Activated CD4-positive, alpha-beta T cell treated with anti-CD3 and anti-CD28 coated beads, Interleukin-2, amount 10 ng/mL, durations not matched to agents 7 days and 5 days (primary cell): ENCODE measurements around the gene UTS2B. TPM values are rescaled to one million over a fixed set of nuclear protein-coding genes. Genes with fewer than 3 reads are reported as not detected.
"Not testable (repeated sequence)": the region's sequence is repeated elsewhere in the genome, so short reads cannot be mapped to it uniquely, and the experiment has no call there.

Experiments used
- CTCF ChIA-PET: fragments of 350-600 bp; sonication (Branson Sonifier 250); formaldehyde crosslinking; loops from one replicate; lab custom pipeline; 2021; ENCODE audit warnings: antibody characterized with exemption; lab: Charles Lee
- POLR2A ChIA-PET: fragments of 350-600 bp; sonication (Branson Sonifier 250); formaldehyde crosslinking; loops from one replicate; lab custom pipeline; 2021; ENCODE audit warnings: antibody characterized with exemption; lab: Charles Lee
- DNase-seq: peaks from one replicate; pipeline ENCODE4 v3.0.0-alpha.2; 2020
- H3K27ac Mint-ChIP-seq: one replicate; pipeline ENCODE4 v1.8.0; 2021; ENCODE audit warnings: mild to moderate bottlenecking, moderate library complexity, mixed read lengths
- H3K27me3 Mint-ChIP-seq: one replicate; pipeline ENCODE4 v1.8.0; 2021; ENCODE audit warnings: mixed read lengths
- H3K36me3 Mint-ChIP-seq: one replicate; pipeline ENCODE4 v1.8.0; 2021; ENCODE audit warnings: low read depth, mixed read lengths
- H3K4me1 Mint-ChIP-seq: one replicate; pipeline ENCODE4 v1.8.0; 2021; ENCODE audit warnings: mixed read lengths
- H3K4me3 Mint-ChIP-seq: one replicate; pipeline ENCODE4 v1.8.0; 2021; ENCODE audit warnings: mild to moderate bottlenecking, moderate library complexity, mixed read lengths
- H3K9me3 Mint-ChIP-seq: one replicate; pipeline ENCODE4 v1.8.0; 2021; ENCODE audit warnings: mixed read lengths
- total RNA-seq, 2 experiments: library from RNA; stranded (reverse); gene quantifications; one replicate each; pipeline ENCODE4 v1.2.3, GENCODE V29; 2021

UTS2B gene
- total RNA-seq, 2 experiments from 2014 or later, result 0.20 TPM; not detected in 1

DNA sequence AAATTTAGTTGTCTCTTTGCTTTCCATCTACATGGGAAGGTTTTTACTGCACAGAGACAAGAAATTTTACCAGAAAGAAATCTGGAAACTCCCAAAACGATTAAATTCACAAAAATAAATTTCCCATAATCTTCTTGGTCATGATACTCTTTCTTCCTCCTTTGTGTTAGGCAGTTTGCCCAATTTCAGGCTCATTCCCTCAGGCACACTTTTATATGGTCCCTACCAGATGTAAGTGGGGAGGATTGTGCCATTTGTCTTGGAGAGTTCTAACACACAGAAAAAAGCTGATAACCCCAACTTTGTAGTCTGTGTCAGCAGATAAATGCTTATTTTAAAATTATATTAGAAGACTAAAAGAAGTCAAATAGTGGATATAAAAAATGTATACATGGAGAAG, 50.2 kb downstream of the UTS2B start:
- Mint-ChIP-seq H3K27me3 (peaks cover 5% of the 10 kb centered on the region), H3K4me1 (no peaks in the 10 kb centered on the region), H3K27ac (no peak overlapping the region), H3K4me3 (no peak overlapping the region), H3K36me3 (no peaks in the 10 kb centered on the region), H3K9me3 (no peaks in the 10 kb centered on the region)
- ChIA-PET POLR2A (no interaction called here), CTCF (interaction anchor here (0.6 kb wide), 1 partner anchor 32 kb away, joined by 3 read pairs; no protein-coding TSS in a partner anchor)
- DNase-seq, result no peak

DNA sequence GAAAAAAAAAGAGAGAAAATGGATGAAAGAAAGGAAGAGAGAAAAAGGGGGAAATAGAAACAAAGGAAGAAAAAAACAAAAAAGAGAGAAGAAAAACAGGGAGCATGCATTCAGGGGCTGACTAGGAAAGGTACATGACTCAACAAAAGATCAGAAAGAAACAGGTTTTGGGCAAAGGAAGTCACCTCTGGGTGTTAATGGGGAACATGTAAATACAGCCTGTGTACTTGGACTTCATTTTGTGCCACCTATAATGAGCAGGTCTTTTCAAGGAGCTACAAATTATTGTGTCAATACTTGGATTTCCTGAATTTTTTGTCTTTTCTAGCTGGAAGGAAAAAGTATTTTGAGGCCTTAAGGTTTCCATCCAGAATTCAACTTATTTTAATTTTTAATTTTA, 54.6 kb downstream of the UTS2B start:
- DNase-seq, result no peak
- Mint-ChIP-seq H3K9me3 (peaks cover 2% of the 10 kb centered on the region), H3K4me3 (no peak overlapping the region), H3K27ac (no peak overlapping the region), H3K27me3 (peaks cover 5% of the 10 kb centered on the region), H3K4me1 (no peaks in the 10 kb centered on the region), H3K36me3 (no peaks in the 10 kb centered on the region)
- CTCF ChIA-PET, result no interaction called here
- POLR2A ChIA-PET, result no interaction called here

DNA sequence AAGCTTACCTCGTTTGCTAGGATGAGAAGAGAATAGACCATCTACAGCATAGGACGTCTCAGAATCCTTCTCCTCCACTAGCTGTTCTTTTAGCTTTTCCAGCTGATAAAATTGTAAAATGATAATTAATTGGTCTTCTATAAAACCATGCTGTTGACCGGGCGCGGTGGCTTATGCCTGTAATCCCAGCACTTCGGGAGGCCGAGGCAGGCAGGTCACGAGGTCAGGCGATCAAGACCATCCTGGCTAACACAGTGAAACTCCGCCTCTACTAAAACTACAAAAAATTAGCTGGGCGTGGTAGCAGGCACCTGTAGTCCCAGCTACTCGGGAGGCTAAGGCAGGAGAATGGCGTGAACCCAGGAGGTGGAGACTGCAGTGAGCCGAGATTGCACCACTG, 55.1 kb downstream of the UTS2B start:
- H3K27ac Mint-ChIP-seq, CTCF ChIA-PET, POLR2A ChIA-PET, H3K4me1 Mint-ChIP-seq, DNase-seq, H3K36me3 Mint-ChIP-seq, H3K27me3 Mint-ChIP-seq, H3K4me3 Mint-ChIP-seq, H3K9me3 Mint-ChIP-seq: not testable (repeated sequence)

DNA sequence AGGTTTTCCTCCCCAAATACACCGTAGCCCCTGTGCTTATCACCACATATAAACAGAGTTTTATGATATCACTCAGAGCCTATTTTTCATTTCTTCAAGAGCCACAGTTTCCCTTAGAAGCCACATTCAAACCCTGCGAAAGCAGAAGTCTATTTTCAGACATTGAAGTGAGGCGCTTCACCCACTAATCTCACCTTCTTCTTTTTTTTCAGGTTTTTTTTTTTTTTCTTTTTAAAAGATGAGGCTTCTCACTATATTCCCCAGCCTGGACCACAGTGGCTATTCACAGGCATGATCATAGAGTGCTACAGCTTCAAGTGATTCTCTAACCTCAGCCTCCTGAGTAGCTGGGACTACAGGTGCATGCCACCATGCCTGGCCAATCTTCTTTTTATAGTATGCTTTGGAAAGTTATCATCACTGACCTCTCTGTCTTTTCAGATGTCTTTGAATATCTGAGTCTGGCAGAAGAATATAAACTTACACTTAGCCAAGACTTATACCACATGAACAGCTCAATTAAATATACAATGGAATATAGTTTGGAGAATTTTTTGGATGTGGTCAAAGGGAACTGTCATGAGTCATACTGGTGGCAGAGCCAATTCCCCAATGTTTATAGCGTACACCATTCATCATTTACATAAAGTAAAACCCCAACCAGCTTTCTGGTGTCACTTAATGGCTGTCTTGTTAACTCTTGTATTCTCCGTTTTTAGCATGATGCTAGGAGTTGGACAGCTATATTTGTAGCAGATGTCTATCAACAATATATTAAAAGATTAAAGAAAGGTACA, 60.8 kb downstream of the UTS2B start:
- POLR2A ChIA-PET, result no interaction called here
- H3K36me3 Mint-ChIP-seq, result no peaks in the 10 kb centered on the region
- no peak overlapping the region for H3K4me3 Mint-ChIP-seq
- H3K4me1 Mint-ChIP-seq, result no peaks in the 10 kb centered on the region
- no peak for DNase-seq
- no peak overlapping the region for H3K27ac Mint-ChIP-seq
- H3K9me3 Mint-ChIP-seq, result peaks cover 2% of the 10 kb centered on the region
- CTCF ChIA-PET, result no interaction called here
- no peaks in the 10 kb centered on the region for H3K27me3 Mint-ChIP-seq

DNA sequence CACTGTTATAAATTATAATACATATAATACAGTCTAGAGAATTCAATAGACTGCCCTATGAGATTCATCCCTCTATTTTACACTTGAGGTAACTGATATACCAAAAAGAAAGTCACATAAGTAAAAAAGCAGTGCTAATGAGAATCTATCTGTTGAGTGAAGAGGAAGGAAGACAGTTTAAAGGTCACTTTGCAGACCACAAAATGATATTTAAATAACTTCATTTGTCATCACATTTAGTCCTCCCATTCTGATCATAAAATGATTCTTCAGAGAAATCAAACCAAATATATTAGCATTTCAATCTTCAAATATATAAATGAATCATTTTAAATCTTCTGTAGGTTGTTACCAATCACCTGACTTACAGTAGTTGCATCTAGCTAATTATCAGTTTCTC, 61.6 kb downstream of the UTS2B start:
- Mint-ChIP-seq H3K4me3 (no peak overlapping the region), H3K27ac (no peak overlapping the region), H3K27me3 (no peaks in the 10 kb centered on the region), H3K36me3 (no peaks in the 10 kb centered on the region), H3K9me3 (peaks cover 2% of the 10 kb centered on the region), H3K4me1 (no peaks in the 10 kb centered on the region)
- ChIA-PET CTCF (no interaction called here), POLR2A (no interaction called here)
- no peak for DNase-seq

DNA sequence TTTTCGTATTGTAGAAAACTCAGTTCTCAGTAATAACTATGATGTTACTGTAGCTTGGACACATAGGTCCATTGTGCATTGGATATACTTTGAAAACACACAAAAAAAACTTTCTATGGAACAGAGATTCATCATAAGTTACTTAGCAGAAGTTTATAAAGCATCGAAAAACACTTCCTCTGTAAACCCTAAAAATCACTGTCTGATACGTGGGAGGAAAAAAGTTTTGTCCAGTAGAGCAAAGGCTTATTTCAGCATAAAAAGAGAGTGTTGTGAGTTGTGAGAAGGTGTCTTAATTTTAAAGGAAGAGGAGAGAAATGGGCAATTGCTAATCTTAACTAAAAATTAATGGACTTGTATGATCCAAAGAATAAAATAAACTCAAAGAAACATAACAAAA, 66.5 kb downstream of the UTS2B start:
- Mint-ChIP-seq H3K27ac (no peak overlapping the region), H3K9me3 (no peaks in the 10 kb centered on the region), H3K27me3 (peaks cover 2% of the 10 kb centered on the region), H3K36me3 (no peaks in the 10 kb centered on the region), H3K4me1 (no peaks in the 10 kb centered on the region), H3K4me3 (no peak overlapping the region)
- ChIA-PET POLR2A (no interaction called here), CTCF (no interaction called here)
- no peak for DNase-seq

DNA sequence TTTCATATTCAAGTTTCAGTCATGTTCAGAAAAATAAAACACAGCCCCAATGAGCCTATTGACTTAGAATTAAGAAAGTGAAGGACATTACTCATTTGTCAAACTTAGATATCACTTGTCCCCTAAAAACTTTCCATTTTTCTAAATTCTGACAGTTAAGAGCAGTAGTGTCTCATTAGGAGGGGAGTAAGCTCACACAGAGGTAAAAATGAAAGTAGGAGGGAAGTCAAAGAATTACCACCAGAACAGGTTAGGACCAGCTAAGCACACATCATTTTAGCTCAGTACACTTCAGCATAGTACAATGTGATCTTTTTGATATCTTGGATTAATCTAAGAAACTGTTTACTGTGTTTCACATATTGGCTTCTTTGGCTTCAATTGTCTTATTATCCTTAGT, 67.0 kb downstream of the UTS2B start:
- ChIA-PET POLR2A (no interaction called here), CTCF (no interaction called here)
- Mint-ChIP-seq H3K9me3 (no peaks in the 10 kb centered on the region), H3K27ac (no peak overlapping the region), H3K4me3 (no peak overlapping the region), H3K4me1 (no peaks in the 10 kb centered on the region), H3K36me3 (no peaks in the 10 kb centered on the region), H3K27me3 (peaks cover 2% of the 10 kb centered on the region)
- DNase-seq, result no peak

DNA sequence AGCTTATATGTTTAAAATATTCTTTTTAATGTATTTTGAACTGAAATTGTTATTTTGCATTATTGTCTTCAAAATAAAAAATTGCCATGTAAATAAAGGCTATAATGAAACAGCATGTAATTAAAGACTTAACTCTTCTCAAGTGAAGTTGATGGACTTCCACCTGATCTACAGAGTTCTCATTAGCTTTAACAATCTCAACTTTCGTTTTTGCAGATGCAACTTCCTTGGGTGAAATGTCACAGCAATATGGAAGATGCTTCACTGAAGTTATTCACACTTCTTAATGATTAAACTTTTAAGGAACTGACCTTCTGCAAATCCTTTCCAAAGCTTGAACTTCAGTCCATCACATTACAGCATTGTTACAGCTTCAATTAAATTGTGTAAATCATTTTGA, 67.7 kb downstream of the UTS2B start:
- Mint-ChIP-seq H3K36me3 (no peaks in the 10 kb centered on the region), H3K4me1 (no peaks in the 10 kb centered on the region), H3K9me3 (no peaks in the 10 kb centered on the region), H3K27ac (no peak overlapping the region), H3K27me3 (peaks cover 2% of the 10 kb centered on the region), H3K4me3 (no peak overlapping the region)
- ChIA-PET POLR2A (no interaction called here), CTCF (no interaction called here)
- DNase-seq, result no peak

DNA sequence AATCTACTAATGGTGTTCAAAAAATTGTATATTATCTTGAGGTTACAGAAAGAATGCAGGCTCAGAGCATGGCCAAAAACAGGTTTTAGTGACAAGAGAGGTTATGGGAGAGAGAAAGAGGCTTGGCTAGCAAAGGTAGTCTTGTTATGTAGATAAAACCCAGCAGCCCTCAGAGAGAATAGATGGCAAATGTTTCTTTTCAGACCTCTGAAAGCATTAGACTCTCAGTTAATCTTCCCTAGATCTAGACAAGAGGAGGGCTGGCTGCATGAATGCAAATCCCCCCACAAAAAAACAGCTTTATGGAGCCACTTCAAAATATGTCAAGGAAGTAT, 69.1 kb downstream of the UTS2B start:
- Mint-ChIP-seq H3K9me3 (no peaks in the 10 kb centered on the region), H3K4me1 (no peaks in the 10 kb centered on the region), H3K27me3 (peaks cover 2% of the 10 kb centered on the region), H3K4me3 (no peak overlapping the region), H3K36me3 (no peaks in the 10 kb centered on the region), H3K27ac (no peak overlapping the region)
- POLR2A ChIA-PET, result no interaction called here
- CTCF ChIA-PET, result no interaction called here
- no peak for DNase-seq

DNA sequence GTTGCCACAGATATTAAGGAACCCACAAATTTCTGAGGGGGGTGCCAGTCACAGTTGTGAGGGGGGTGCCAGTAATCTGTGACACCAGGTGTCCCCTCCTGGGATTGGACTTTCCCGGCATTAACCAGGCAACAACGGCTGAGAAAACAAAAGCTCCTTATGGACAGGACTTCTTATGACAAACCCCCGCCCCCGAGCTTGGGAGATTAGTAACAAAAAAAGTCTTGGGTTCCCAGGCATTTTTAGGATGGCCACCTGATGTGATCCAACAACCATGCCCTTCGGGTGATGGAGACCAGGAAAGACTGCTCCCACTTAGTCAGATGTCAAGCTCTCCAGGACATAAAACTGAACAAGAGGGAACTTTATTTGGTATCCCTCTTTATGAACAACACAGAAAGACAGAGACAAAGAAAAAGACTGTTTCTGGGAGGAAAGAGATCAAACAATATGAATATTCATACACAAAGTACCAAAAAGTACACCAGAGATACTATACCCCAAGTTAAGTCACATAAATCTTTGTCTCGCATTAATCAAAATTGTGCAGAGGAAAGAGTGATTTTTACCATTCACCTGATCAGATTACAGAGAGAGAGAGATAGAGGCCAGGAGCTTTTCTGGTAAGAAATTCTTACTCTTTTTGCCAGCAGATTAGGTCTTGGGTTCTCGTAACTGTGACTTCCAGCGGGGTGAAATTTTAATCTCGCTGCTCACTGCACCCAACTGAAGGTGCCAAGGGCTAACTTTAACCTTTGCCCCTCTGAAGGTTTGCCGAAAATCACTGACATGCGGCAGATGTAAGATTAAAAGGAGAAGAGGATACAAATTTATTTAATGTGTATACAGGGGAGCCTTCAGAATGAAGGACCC, 69.7 kb downstream of the UTS2B start:
- Mint-ChIP-seq H3K4me3 (no peak overlapping the region), H3K27me3 (peaks cover 2% of the 10 kb centered on the region), H3K9me3 (no peaks in the 10 kb centered on the region), H3K4me1 (no peaks in the 10 kb centered on the region), H3K36me3 (no peaks in the 10 kb centered on the region), H3K27ac (no peak overlapping the region)
- CTCF ChIA-PET, result no interaction called here
- DNase-seq, result no peak
- POLR2A ChIA-PET, result no interaction called here

DNA sequence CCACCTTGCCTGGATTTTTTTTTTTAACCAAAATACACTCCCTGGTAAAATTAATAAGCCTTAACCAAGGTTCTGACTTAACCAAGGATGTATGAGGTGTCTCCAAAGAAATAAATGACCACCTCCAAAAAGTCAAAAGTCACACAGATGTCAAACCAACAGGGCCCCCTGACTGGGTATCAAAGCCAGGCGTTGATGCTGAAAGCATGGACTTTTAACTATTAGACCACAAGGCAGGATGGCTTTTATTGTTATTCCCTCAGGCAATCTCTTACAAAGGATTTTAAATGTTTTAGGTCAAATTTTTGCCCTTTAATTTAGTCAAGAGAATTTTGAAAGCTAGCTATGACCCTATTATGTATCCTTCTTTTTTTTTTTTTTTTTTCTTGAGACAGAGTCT, 70.8 kb downstream of the UTS2B start:
- H3K4me1 Mint-ChIP-seq, result no peaks in the 10 kb centered on the region

DNA sequence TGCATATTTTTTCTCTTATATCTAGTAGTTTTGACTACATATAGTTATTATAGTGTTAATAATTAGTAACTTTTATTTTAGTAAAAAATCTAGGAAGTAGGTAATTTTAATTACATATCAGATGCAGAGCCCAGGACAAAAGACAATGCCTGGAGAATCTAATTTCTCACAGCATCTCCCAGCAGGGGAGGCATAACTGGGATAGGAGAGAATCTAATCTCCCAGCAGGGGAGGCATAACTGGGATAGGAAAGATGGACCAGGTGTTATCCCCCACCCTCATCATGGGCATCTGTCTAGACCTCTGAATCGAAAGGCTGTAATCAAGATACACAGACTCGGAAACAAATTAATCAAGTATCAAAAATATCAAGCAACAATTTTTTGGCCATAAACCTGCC, 73.0 kb downstream of the UTS2B start:
- no peaks in the 10 kb centered on the region for H3K27me3 Mint-ChIP-seq
- DNase-seq, result no peak
- no peaks in the 10 kb centered on the region for H3K9me3 Mint-ChIP-seq
- ChIA-PET CTCF (no interaction called here), POLR2A (no interaction called here)
- H3K4me1 Mint-ChIP-seq, result no peaks in the 10 kb centered on the region
- no peaks in the 10 kb centered on the region for H3K36me3 Mint-ChIP-seq
- no peak overlapping the region for H3K27ac Mint-ChIP-seq
- H3K4me3 Mint-ChIP-seq, result no peak overlapping the region

More for the DNA sequence above, 70.8 kb downstream of the UTS2B start:
- POLR2A ChIA-PET, result no interaction called here
- CTCF ChIA-PET, result no interaction called here
- no peaks in the 10 kb centered on the region for H3K36me3 Mint-ChIP-seq
- no peak overlapping the region for H3K27ac Mint-ChIP-seq
- no peak overlapping the region for H3K4me3 Mint-ChIP-seq
- no peak for DNase-seq
- no peaks in the 10 kb centered on the region for H3K9me3 Mint-ChIP-seq
- peaks cover 2% of the 10 kb centered on the region for H3K27me3 Mint-ChIP-seq

DNA sequence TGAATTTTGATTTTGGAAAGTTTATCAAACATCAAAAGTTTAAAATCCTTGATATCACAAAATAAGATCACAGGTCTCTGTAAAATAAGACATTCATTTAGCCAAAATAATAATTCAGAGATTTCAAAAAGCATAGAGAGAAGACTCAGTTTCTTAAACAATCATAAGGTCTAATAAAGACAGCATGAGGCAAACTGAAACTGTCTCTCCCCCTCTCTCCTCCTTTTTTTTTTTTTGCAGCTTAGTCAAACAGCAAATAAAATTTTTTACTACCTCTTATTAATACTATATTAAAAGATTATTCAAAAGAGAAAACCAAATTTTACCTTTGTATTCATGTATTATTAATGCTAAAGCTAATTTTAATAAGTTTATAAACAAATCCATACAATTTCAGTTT, 73.9 kb downstream of the UTS2B start:
- Mint-ChIP-seq H3K4me3 (no peak overlapping the region), H3K36me3 (no peaks in the 10 kb centered on the region), H3K9me3 (no peaks in the 10 kb centered on the region), H3K27ac (no peak overlapping the region), H3K27me3 (no peaks in the 10 kb centered on the region), H3K4me1 (no peaks in the 10 kb centered on the region)
- CTCF ChIA-PET, result no interaction called here
- DNase-seq, result no peak
- POLR2A ChIA-PET, result interaction anchor here (0.6 kb wide), 1 partner anchor 831 kb away, joined by 4 read pairs; no protein-coding TSS in a partner anchor
